G401.6 (cell line): Measurements from ENCODE around the gene ARHGEF1.
"Not testable (repeated sequence)": the region's sequence is repeated elsewhere in the genome, so short reads cannot be mapped to it uniquely, and the experiment has no call there.

Source experiments
- FAIRE-seq: peaks from 2 replicates; lab custom pipeline; 2012; peaks lifted over from hg19 to GRCh38; lab: Jason Lieb, UNC

Gene ARHGEF1

GRCh38 chr19:41905273-41906002, 22.5 kb downstream of the ARHGEF1 start:
- no peak for FAIRE-seq

- no peak for FAIRE-seq
These were observed 23.3 kb downstream of the ARHGEF1 start for GRCh38 chr19:41906271-41906670.

- no peak for FAIRE-seq
These were observed 24.1 kb downstream of the ARHGEF1 start for GRCh38 chr19:41906916-41907680.

- no peak for FAIRE-seq
These were observed 25.1 kb downstream of the ARHGEF1 start for GRCh38 chr19:41907994-41908615.

- no peak for FAIRE-seq
These were observed 25.9 kb downstream of the ARHGEF1 start for GRCh38 chr19:41908724-41909464.

GRCh38 chr19:41909706-41910105, 26.7 kb downstream of the ARHGEF1 start:
- no peak for FAIRE-seq

GRCh38 chr19:41910240-41910991, 27.4 kb downstream of the ARHGEF1 start:
- no peak for FAIRE-seq

- FAIRE-seq: no peak
These were observed 28.3 kb downstream of the ARHGEF1 start for GRCh38 chr19:41910992-41911888.

GRCh38 chr19:41911889-41912731, 29.1 kb downstream of the ARHGEF1 start:
- no peak for FAIRE-seq

GRCh38 chr19:41912899-41913537, 30.0 kb downstream of the ARHGEF1 start:
- FAIRE-seq: no peak

- FAIRE-seq: no peak
These were observed 30.8 kb downstream of the ARHGEF1 start for GRCh38 chr19:41913538-41914423.

GRCh38 chr19:41914424-41914834, 31.4 kb downstream of the ARHGEF1 start:
- not testable (repeated sequence) for FAIRE-seq

GRCh38 chr19:41915021-41915775, 32.2 kb downstream of the ARHGEF1 start:
- no peak for FAIRE-seq

- no peak for FAIRE-seq
These were observed 32.9 kb downstream of the ARHGEF1 start for GRCh38 chr19:41915776-41916414.

GRCh38 chr19:41917676-41918075, 34.7 kb downstream of the ARHGEF1 start:
- no peak for FAIRE-seq

- FAIRE-seq: no peak
These were observed 35.1 kb downstream of the ARHGEF1 start for GRCh38 chr19:41918095-41918494.
